ENCODE measurements around the gene HOMER1. TPM values are rescaled to one million over a fixed set of nuclear protein-coding genes. Genes with fewer than 3 reads are reported as not detected.

The HOMER1 gene
- total and polyA plus RNA-seq, 2 of the 4 experiments (the other 2 are of a cell fraction): 1.9 to 6.8 TPM

- Histone ChIP-seq H2AFZ (replicated peaks; ENCODE audit: low read length, poor library complexity) (no peak overlapping the region), H4K8ac (ENCODE audit: low read depth in 2 of 2, low read length in 2 of 2) (no peak overlapping the region), H2AK5ac (ENCODE audit: low read depth, low read length) (no peak overlapping the region), H3K23ac (ENCODE audit: low read depth, low read length) (no peak overlapping the region), H4K91ac (ENCODE audit: insufficient read depth, low read depth, low read length) (no peak overlapping the region), H3K4me1 (ENCODE audit: control insufficient read depth, insufficient read depth, low read length) (peaks cover 8% of the 10 kb centered on the region), H3K18ac (ENCODE audit: low read depth, low read length) (no peak overlapping the region), H3K56ac (ENCODE audit: extremely low read depth, insufficient read depth, low read length) (no peak overlapping the region), H2BK5ac (ENCODE audit: low read depth, low read length, poor library complexity, severe bottlenecking) (no peak overlapping the region), H3K14ac (replicated peaks; ENCODE audit: low read depth, low read length) (no peak overlapping the region), H2BK20ac (ENCODE audit: low read depth, low read length) (no peak overlapping the region), H3K9me1 (ENCODE audit: insufficient read depth, low read length) (peaks cover 7% of the 10 kb centered on the region), H3K79me1 (ENCODE audit: low read depth in 1 of 2, low read length in 2 of 2) (peaks cover 16 to 22% of the 10 kb centered on the region in 2 experiments; a peak in 3 of 4 replicates), H3K9ac (ENCODE audit: low read depth, low read length) (no peak overlapping the region), H3K27ac (ENCODE audit: insufficient read depth, low read length) (no peak overlapping the region), H3K4ac (ENCODE audit: low read depth, low read length) (no peak overlapping the region), H3K9me3 (ENCODE audit: control insufficient read depth, insufficient read depth, low read length) (no peaks in the 10 kb centered on the region), H4K5ac (ENCODE audit: low read depth, low read length) (no peak overlapping the region), H3K4me3 (ENCODE audit: insufficient read depth, low read depth, low read length) (no peak overlapping the region), H3K36me3 (ENCODE audit: control insufficient read depth, insufficient read depth, low read length) (no peaks in the 10 kb centered on the region), H2BK120ac (ENCODE audit: low read depth, low read length) (no peak overlapping the region), H3K4me2 (ENCODE audit: low read depth, low read length) (no peak overlapping the region), H3K27me3 (ENCODE audit: control insufficient read depth, insufficient read depth, low read length) (no peaks in the 10 kb centered on the region), H4K20me1 (ENCODE audit: insufficient read depth, low read length) (no peaks in the 10 kb centered on the region), H2BK15ac (ENCODE audit: low read depth, low read length) (no peak overlapping the region), H2AK9ac (replicated peaks; ENCODE audit: low read depth, low read length, poor library complexity) (no peak overlapping the region)
- BruUV-seq (replicated peaks): no TSS peak
- ChIA-PET CTCF (interaction anchor here (0.6 kb wide), 1 partner anchor 799 kb away, joined by 3 read pairs; no protein-coding TSS in a partner anchor), POLR2A (ENCODE audit: unreplicated experiment) (no interaction called here)
- TF ChIP-seq MAFK (IDR thresholded peaks at IDR 0.05; ENCODE audit: low read depth, low read length) (peak; percentile 63), FOS (IDR thresholded peaks at IDR 0.05; ENCODE audit: low read depth, low read length) (no peak)
- dilution Hi-C loops (cut with HindIII; ENCODE audit: low sequenced_read_pairs, unreplicated experiment): no loop called here
- DNase-seq (no peak), ATAC-seq (ENCODE audit: low read depth) (no peak)
- in situ Hi-C loops (cut with MboI; ENCODE audit: low sequenced_read_pairs): no loop called here
- intact Hi-C loops (cut with micrococcal nuclease): no loop called here
Observed at GRCh38 chr5:79490323-79490936, 23.5 kb downstream of the HOMER1 start.
